Erythroblast (primary cell): ENCODE measurements around the gene HDAC5.

Source experiments
- GATA1 ChIP-seq: IDR thresholded peaks from 2 replicates; pipeline ENCODE4 v1.6.1; 2011; ENCODE audit warnings: low read depth, mild to moderate bottlenecking, control low read depth, low read length, moderate library complexity
- POLR2A ChIP-seq: IDR thresholded peaks from 2 replicates; pipeline ENCODE4 v1.6.1; 2011; ENCODE audit warnings: mild to moderate bottlenecking, low read length

- TF ChIP-seq POLR2A (no peak), GATA1 (no peak)
These were observed 32.0 kb downstream of the HDAC5 start for GRCh38 chr17:44091200-44091997.
